GM12892 (cell line): Measurements from ENCODE around the gene ABCB10.
"Not testable (repeated sequence)": the region's sequence is repeated elsewhere in the genome, so short reads cannot be mapped to it uniquely, and the experiment has no call there.

Source experiments
- DNase-seq: peaks from one replicate; pipeline ENCODE4 v3.0.0; 2011; ENCODE audit not compliant: insufficient read length
- FAIRE-seq: peaks from 2 replicates; lab custom pipeline; 2011; peaks lifted over from hg19 to GRCh38; lab: Jason Lieb, UNC
- POLR2A ChIP-seq: IDR thresholded peaks from 2 replicates; pipeline ENCODE4 v1.6.1; 2011; ENCODE audit warnings: low read depth, low read length, control low read depth
- POLR2AphosphoS5 ChIP-seq: IDR thresholded peaks from 2 replicates; pipeline ENCODE4 v1.6.1; 2011; ENCODE audit warnings: low read depth, low read length, control low read depth
- TAF1 ChIP-seq: IDR thresholded peaks from 2 replicates; pipeline ENCODE4 v1.6.1; 2011; ENCODE audit warnings: low read depth, mild to moderate bottlenecking, control low read depth, low read length, borderline replicate concordance

ABCB10 gene

GRCh38 chr1:229482511-229482910, 76.0 kb downstream of the ABCB10 start:
- FAIRE-seq: no peak

GRCh38 chr1:229480495-229480894, 78.0 kb downstream of the ABCB10 start:
- no peak for FAIRE-seq
- TF ChIP-seq TAF1: no peak
- TF ChIP-seq POLR2A: no peak
- TF ChIP-seq POLR2AphosphoS5: no peak
- DNase-seq: no peak

More at GRCh38 chr1:229482511-229482910, 76.0 kb downstream of the ABCB10 start:
- DNase-seq: no peak
- TF ChIP-seq POLR2AphosphoS5 (no peak), TAF1 (no peak), POLR2A (no peak)

GRCh38 chr1:229479660-229480399, 78.7 kb downstream of the ABCB10 start:
- FAIRE-seq (peak; percentile 81), DNase-seq (peak; percentile 27)
- TF ChIP-seq TAF1 (no peak), POLR2A (peak; percentile 64)

- DNase-seq (no peak), FAIRE-seq (peak; percentile 76)
- TF ChIP-seq POLR2A (no peak), TAF1 (no peak), POLR2AphosphoS5 (no peak)
Observed at GRCh38 chr1:229478852-229479251, 79.7 kb downstream of the ABCB10 start.

- FAIRE-seq, DNase-seq: not testable (repeated sequence)
Observed at GRCh38 chr1:229475859-229476258, 82.6 kb downstream of the ABCB10 start.

- DNase-seq (no peak), FAIRE-seq (no peak)
- no peak for TF ChIP-seq POLR2AphosphoS5
- no peak for TF ChIP-seq POLR2A
- TF ChIP-seq TAF1: no peak
Observed at GRCh38 chr1:229474509-229474908, 84.0 kb downstream of the ABCB10 start.

GRCh38 chr1:229471175-229471574, 87.3 kb downstream of the ABCB10 start:
- TF ChIP-seq POLR2AphosphoS5: no peak
- TF ChIP-seq TAF1: no peak
- TF ChIP-seq POLR2A: no peak
- DNase-seq (no peak), FAIRE-seq (no peak)

- DNase-seq (no peak), FAIRE-seq (no peak)
Observed at GRCh38 chr1:229470406-229471043, 88.0 kb downstream of the ABCB10 start.

GRCh38 chr1:229466887-229467286, 91.6 kb downstream of the ABCB10 start:
- no peak for DNase-seq
- FAIRE-seq: no peak
- TF ChIP-seq TAF1 (no peak), POLR2AphosphoS5 (no peak), POLR2A (no peak)

More at GRCh38 chr1:229470406-229471043, 88.0 kb downstream of the ABCB10 start:
- TF ChIP-seq TAF1 (no peak), POLR2A (no peak), POLR2AphosphoS5 (no peak)
